ENCODE data around the gene PEX3. TPM values are rescaled to one million over a fixed set of nuclear protein-coding genes. Genes with fewer than 3 reads are reported as not detected.

Gene PEX3
- total RNA-seq, 1 donor from 2014 or later, result 7.8 TPM

DNA sequence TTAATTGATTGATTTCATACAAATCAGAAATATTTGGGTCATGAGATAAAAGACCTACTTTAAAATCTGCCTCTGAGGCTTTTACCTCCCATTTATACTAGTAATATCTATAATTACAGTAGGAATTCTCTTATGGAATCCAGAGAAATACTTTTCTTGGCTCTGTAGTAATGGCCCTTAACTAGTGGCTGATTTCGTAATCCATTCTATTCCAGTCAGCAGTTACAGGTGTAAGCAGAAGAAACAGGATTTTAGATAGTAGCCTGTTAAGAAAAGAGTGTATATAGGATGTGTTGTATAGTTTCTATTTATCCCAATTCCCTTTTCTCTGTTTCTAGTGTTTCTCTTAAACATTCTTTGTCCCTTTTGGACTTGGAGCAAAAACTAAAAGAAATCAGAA lies 21.2 kb downstream of the PEX3 start:
- TF ChIP-seq, protein P1, sequence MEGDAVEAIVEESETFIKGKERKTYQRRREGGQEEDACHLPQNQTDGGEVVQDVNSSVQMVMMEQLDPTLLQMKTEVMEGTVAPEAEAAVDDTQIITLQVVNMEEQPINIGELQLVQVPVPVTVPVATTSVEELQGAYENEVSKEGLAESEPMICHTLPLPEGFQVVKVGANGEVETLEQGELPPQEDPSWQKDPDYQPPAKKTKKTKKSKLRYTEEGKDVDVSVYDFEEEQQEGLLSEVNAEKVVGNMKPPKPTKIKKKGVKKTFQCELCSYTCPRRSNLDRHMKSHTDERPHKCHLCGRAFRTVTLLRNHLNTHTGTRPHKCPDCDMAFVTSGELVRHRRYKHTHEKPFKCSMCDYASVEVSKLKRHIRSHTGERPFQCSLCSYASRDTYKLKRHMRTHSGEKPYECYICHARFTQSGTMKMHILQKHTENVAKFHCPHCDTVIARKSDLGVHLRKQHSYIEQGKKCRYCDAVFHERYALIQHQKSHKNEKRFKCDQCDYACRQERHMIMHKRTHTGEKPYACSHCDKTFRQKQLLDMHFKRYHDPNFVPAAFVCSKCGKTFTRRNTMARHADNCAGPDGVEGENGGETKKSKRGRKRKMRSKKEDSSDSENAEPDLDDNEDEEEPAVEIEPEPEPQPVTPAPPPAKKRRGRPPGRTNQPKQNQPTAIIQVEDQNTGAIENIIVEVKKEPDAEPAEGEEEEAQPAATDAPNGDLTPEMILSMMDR (conservative IDR thresholded peaks at IDR 0.05; ENCODE audit: low read depth, low read length), result no peak
- H3K4me3 ChIP-seq (ENCODE audit: low read depth, low read length), result no peak overlapping the region
- DNase-seq (ENCODE audit: low read depth), result no peak

DNA sequence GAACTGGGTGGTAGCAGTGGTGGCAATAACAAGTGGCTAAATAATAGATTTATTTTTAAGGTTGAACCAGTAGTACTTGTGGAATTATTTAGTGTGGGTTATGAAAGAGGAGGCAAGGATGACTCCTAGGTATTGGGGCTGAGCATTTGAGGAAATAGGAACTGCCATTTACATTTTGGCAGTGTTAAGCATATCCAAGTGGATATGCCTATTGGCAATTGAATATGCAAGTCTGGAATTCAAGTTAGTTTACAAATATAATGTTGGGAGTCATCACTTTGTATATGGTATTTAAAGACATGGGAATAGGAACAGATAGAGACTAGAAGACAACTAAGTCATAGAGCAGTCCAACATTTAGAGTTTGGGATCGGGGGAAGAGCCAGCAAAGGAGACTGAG lies 25.9 kb downstream of the PEX3 start:
- DNase-seq (ENCODE audit: low read depth), result no peak
- TF ChIP-seq, protein P1 (conservative IDR thresholded peaks at IDR 0.05; ENCODE audit: low read depth, low read length), result no peak
- H3K4me3 ChIP-seq (ENCODE audit: low read depth, low read length), result no peak overlapping the region

DNA sequence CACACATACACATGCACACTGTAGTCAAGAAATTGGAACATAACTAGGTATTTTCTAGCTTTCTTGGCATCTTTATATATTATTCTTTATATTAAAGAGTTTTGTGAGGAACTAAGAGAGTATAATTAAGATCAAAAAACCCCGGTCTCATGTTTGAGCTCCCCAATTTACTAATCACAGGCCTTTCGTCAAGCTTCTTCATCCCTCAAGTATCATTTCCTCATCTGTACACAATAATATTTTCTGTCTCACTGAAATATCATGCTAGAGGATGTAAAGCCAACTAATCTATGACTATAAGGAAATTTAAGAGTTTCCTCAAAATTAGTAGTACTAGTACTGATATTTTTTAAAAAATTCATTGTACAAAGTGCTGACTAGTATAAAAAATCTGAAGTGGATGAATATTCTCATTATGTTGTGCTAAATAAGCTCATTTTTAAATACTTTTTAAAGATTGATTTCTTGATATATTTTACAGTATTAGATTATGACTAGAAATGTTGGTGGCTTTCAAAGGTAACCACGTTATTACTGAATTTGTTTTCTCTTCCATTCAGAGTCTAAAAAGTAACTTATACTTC lies 28.0 kb downstream of the PEX3 start:
- no peak for DNase-seq (ENCODE audit: low read depth)
- H3K4me3 ChIP-seq (ENCODE audit: low read depth, low read length), result no peak overlapping the region
- TF ChIP-seq, protein P1 (conservative IDR thresholded peaks at IDR 0.05; ENCODE audit: low read depth, low read length), result no peak

DNA sequence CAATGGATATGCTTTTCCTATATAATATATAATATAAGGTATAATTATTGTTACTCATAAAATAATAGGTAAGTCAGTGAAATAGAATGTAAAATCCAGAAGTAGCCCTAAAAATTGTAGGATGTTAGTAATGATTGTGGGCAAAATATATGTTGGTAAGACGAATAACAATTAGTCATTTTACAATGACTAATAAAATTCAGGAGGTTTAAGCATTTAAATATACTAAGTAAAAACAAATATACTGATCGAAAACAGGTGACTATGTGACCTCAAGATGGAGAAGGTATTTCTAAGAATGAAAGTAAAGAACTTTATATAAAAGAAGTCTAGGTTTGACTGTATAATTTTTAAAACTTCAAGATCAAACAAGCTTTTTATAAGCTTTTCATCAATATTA lies 32.0 kb downstream of the PEX3 start:
- no peak overlapping the region for H3K4me3 ChIP-seq (ENCODE audit: low read depth, low read length)
- DNase-seq (ENCODE audit: low read depth), result no peak
- TF ChIP-seq, protein P1 (conservative IDR thresholded peaks at IDR 0.05; ENCODE audit: low read depth, low read length), result no peak

DNA sequence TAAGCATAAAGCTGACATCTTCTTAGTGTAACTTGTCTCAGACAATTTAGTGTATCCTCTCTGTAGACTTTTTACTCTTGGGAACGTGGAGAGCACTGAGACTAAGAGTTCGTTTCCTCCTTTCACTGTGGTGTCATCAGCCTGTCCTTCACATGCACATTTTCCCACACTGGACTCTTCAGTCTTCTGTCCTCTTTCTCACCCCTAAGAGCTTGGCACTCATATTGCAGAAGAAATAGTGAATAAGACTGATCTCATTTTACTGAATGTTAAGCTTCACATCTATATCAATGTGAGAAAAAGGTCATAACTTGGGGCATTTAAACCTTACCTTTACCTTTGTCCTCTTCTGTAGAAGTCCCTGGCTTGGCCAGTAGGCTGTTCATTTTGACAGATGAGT lies 35.4 kb downstream of the PEX3 start:
- no peak for DNase-seq (ENCODE audit: low read depth)
- TF ChIP-seq, protein P1 (conservative IDR thresholded peaks at IDR 0.05; ENCODE audit: low read depth, low read length), result no peak
- H3K4me3 ChIP-seq (ENCODE audit: low read depth, low read length), result no peak overlapping the region

DNA sequence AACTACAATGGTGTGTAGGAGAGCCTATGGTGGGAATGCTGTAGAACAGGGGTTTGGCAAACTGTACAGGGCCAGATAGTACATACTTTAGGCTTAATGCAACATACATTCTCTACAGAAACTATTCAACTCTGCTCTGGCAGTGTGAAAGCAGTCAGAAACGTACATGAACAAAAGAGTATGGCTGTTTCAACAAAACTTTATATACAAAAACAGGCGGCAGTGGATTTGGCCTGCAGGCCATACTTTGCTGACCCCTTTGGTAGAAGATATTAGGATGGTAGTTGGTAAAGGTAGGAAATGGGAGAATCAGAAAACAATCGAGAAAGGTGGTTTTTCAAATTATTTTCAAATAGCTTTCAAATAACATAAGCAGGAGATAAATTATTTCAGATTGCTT lies 36.1 kb downstream of the PEX3 start:
- no peak overlapping the region for H3K4me3 ChIP-seq (ENCODE audit: low read depth, low read length)
- TF ChIP-seq, protein P1 (conservative IDR thresholded peaks at IDR 0.05; ENCODE audit: low read depth, low read length), result no peak
- DNase-seq (ENCODE audit: low read depth), result no peak

DNA sequence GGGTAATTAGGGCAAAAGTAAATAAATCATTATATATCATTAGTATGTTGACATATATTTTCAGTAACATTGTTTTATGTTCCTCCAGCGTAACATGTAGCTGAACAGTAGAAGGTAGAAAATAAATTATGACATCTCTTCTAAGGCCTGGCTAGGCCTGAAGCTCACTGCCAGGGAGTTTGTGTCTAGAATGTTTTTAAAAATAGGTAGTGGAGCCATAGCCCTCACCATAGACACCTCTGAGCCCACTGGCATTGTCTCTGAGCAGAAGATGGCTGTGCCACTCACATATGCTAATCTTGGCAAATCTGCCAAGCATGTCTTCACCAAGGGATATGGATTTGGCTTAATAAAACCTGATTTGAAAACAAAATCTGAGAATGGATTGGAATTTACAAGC lies 39.6 kb downstream of the PEX3 start:
- DNase-seq (ENCODE audit: low read depth), result no peak
- H3K4me3 ChIP-seq (ENCODE audit: low read depth, low read length), result no peak overlapping the region
- TF ChIP-seq, protein P1 (conservative IDR thresholded peaks at IDR 0.05; ENCODE audit: low read depth, low read length), result no peak

All from epithelial cell of proximal tubule (primary cell).